ENCODE results near the gene SYF2. TPM values are rescaled to one million over a fixed set of nuclear protein-coding genes. Genes with fewer than 3 reads are reported as not detected.

SYF2 gene
- total and polyA plus RNA-seq, 4 donors: 29.7 to 99.4 (median 67.5) TPM

DNA sequence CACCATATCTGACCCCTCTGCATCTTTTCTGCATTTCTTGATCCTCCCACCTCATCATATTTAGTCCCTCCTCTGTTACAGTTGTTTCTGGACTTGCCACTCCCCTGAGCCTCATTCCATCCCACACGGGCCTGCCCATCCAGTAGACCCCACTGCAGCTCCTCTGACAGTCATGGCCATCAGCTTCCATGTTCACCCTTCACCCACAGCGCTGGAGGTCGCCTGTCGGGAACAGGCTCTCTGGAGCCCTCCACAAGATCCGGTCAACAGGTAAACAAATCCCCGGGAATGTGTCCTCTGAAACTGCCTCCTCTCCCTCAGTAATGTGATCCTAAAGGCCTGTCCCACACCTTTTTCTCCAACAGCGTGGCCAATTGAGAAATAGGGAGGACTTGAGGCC is 31.3 kb downstream of the SYF2 start:
- H3K27me3 ChIP-seq (ENCODE audit: control insufficient read depth in 3 of 3, insufficient read depth in 3 of 3, low read length in 2 of 3): no peaks in the 10 kb centered on the region
- H3K4me3 ChIP-seq: no peak overlapping the region
- DNase-seq (no peak), ATAC-seq (ENCODE audit: insufficient read depth, low FRiP score) (no peak)
- H3K4me1 ChIP-seq (ENCODE audit: control insufficient read depth in 5 of 5, insufficient read depth in 5 of 5, low read length in 5 of 5): peaks cover 0 to 48% (median 12%) of the 10 kb centered on the region in 5 donors
- TF ChIP-seq, protein P1, sequence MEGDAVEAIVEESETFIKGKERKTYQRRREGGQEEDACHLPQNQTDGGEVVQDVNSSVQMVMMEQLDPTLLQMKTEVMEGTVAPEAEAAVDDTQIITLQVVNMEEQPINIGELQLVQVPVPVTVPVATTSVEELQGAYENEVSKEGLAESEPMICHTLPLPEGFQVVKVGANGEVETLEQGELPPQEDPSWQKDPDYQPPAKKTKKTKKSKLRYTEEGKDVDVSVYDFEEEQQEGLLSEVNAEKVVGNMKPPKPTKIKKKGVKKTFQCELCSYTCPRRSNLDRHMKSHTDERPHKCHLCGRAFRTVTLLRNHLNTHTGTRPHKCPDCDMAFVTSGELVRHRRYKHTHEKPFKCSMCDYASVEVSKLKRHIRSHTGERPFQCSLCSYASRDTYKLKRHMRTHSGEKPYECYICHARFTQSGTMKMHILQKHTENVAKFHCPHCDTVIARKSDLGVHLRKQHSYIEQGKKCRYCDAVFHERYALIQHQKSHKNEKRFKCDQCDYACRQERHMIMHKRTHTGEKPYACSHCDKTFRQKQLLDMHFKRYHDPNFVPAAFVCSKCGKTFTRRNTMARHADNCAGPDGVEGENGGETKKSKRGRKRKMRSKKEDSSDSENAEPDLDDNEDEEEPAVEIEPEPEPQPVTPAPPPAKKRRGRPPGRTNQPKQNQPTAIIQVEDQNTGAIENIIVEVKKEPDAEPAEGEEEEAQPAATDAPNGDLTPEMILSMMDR (IDR thresholded peaks at IDR 0.05; ENCODE audit: control extremely low read depth, extremely low read depth): no peak
- H3K36me3 ChIP-seq (ENCODE audit: control insufficient read depth in 4 of 4, insufficient read depth in 4 of 4, low read length in 4 of 4): no peaks in the 10 kb centered on the region
- no peak overlapping the region for H3K27ac ChIP-seq (ENCODE audit: low read depth in 1 of 2, low read length in 1 of 2)
- H3K9ac ChIP-seq (ENCODE audit: insufficient read depth in 1 of 2, low read length in 2 of 2): no peak overlapping the region
- 86 to 91% methylated on average over 7 of the region's 7 CpGs for WGBS, 2 donors
- no peaks in the 10 kb centered on the region for H3K9me3 ChIP-seq (ENCODE audit: control insufficient read depth in 4 of 4, insufficient read depth in 3 of 4, low read length in 3 of 4)

DNA sequence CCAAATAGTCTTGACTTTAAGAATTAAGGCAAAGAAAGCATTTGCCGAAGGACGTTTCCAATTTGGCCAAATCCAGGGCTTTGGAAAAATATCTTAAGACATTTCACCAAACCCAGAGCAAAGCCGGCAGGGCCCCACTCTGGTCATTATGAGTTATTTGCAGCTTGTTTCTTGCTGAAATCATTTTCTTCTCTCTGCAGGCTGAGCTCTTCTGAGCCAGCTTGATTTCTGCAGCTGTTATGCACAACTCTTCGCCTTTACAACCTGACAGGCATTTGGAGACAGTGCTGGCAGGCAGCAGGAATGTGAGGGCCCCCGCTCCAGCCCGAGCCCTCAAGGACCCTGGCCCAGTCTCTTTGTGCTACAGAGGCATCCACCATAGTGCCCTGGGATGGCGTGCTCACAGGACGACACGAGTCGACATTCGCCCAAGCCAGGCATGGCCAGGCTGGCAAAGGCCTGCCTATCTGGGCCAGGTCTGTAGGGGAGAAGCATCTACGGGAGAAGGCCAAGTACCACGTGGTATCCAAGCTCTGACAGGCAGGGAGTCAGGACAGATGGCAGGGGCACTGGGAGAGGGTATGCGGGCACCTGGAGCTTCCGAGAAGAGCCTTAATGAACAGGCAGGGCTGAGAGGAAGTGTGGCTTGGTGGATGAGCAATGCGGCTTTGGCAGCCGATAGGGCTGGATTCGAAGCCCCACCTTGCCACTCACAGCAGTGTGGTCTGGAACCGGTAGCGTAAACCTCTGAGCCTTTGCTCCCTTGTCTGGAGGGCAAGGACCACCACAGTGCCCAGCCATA is 32.3 kb downstream of the SYF2 start:
- peak; percentile 87 to 94 (median 92) for DNase-seq
- no peak overlapping the region for H3K9ac ChIP-seq (ENCODE audit: insufficient read depth in 1 of 2, low read length in 2 of 2)
- no peaks in the 10 kb centered on the region for H3K27me3 ChIP-seq (ENCODE audit: control insufficient read depth in 3 of 3, insufficient read depth in 3 of 3, low read length in 2 of 3)
- ATAC-seq (ENCODE audit: insufficient read depth, low FRiP score): no peak
- 80 to 86% methylated on average over 20 of the region's 20 CpGs for WGBS, 2 donors
- H3K4me1 ChIP-seq (ENCODE audit: control insufficient read depth in 5 of 5, insufficient read depth in 5 of 5, low read length in 5 of 5): peaks cover 0 to 38% (median 10%) of the 10 kb centered on the region in 5 donors
- no peak overlapping the region for H3K27ac ChIP-seq (ENCODE audit: low read depth in 1 of 2, low read length in 1 of 2)
- H3K4me3 ChIP-seq: no peak overlapping the region
- H3K9me3 ChIP-seq (ENCODE audit: control insufficient read depth in 4 of 4, insufficient read depth in 3 of 4, low read length in 3 of 4): no peaks in the 10 kb centered on the region
- TF ChIP-seq, protein P1 (IDR thresholded peaks at IDR 0.05; ENCODE audit: control extremely low read depth, extremely low read depth): no peak
- no peaks in the 10 kb centered on the region for H3K36me3 ChIP-seq (ENCODE audit: control insufficient read depth in 4 of 4, insufficient read depth in 4 of 4, low read length in 4 of 4)

DNA sequence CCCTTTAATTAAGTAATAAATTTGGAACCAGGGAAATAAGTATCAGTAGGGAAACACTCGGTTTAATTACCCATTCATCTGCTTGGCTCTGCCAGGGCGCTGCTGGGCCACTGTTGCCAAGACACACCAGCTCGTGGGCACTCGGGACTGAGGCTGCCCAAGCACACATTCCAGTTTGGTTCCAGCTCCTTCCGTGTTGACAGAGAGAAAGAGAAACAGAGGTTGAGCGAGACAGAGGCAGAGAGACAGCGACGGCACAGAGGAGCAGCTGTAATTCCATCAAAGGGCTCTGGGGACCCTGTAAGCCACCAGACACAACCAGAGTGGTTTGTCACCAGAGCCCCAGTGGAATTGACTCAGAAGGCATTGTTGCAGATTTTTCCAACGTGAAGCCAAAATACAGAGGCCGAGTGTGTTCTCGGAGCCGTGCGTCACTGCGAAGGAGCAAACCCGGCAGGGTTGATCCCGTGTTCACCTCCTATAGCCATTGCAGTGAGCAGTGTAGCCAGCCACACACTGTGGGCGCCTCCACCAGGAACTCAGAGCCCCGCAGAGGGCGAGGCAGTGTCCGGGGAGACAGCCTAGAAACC is 33.5 kb downstream of the SYF2 start:
- Histone ChIP-seq H3K27ac (ENCODE audit: low read depth in 1 of 2, low read length in 1 of 2) (no peak overlapping the region), H3K9ac (ENCODE audit: insufficient read depth in 1 of 2, low read length in 2 of 2) (peak overlapping the region in 1 of 2 donors; percentile 2), H3K27me3 (ENCODE audit: control insufficient read depth in 3 of 3, insufficient read depth in 3 of 3, low read length in 2 of 3) (no peaks in the 10 kb centered on the region), H3K9me3 (ENCODE audit: control insufficient read depth in 4 of 4, insufficient read depth in 3 of 4, low read length in 3 of 4) (no peaks in the 10 kb centered on the region), H3K36me3 (ENCODE audit: control insufficient read depth in 4 of 4, insufficient read depth in 4 of 4, low read length in 4 of 4) (no peaks in the 10 kb centered on the region), H3K4me3 (no peak overlapping the region), H3K4me1 (ENCODE audit: control insufficient read depth in 5 of 5, insufficient read depth in 5 of 5, low read length in 5 of 5) (peaks cover 0 to 37% (median 9%) of the 10 kb centered on the region in 5 donors)
- DNase-seq: peak; percentile 25 to 53 (median 49)
- TF ChIP-seq, protein P1 (IDR thresholded peaks at IDR 0.05; ENCODE audit: control extremely low read depth, extremely low read depth): no peak
- no peak for ATAC-seq (ENCODE audit: insufficient read depth, low FRiP score)
- WGBS, 2 donors: 66 to 72% methylated on average over 20 of the region's 20 CpGs

Data from lung (tissue), 12 donors.